ENCODE measurements around the gene KLHL13. TPM values are rescaled to one million over a fixed set of nuclear protein-coding genes. Genes with fewer than 3 reads are reported as not detected.

The KLHL13 gene
- total and polyA plus RNA-seq, 10 of the 15 experiments (the other 5 are each of a cell fraction or from before 2014, with no cell fraction given), result 8.2 to 34.1 (median 13.8) TPM

- POLR2A ChIA-PET, result no interaction called here
- H3K36me3 ChIP-seq (ENCODE audit: control insufficient read depth in 2 of 2, insufficient read depth in 2 of 2, low read length in 1 of 2), result no peaks in the 10 kb centered on the region
- no peak for DNase-seq (ENCODE audit: low read depth, low spot score)
- no peak overlapping the region for H3K4me2 ChIP-seq (ENCODE audit: control insufficient read depth, insufficient read depth)
- no peaks in the 10 kb centered on the region for H3K79me2 ChIP-seq (ENCODE audit: control insufficient read depth, insufficient read depth, low read length)
- no peaks in the 10 kb centered on the region for H3K27me3 ChIP-seq (replicated peaks in 1 of 2; ENCODE audit: control insufficient read depth in 2 of 2, insufficient read depth in 2 of 2, low read length in 1 of 2)
- intact Hi-C loops (cut with micrococcal nuclease; ENCODE audit: unreplicated experiment), result no loop called here
- in situ Hi-C loops (cut with MboI), result loop anchor here (10.0 kb wide), 1 partner anchor 264 kb away; no protein-coding TSS in a partner anchor
- SMC1A ChIA-PET (ENCODE audit: uncharacterized antibody, unreplicated experiment), result no interaction called here
- no peak overlapping the region for H2AFZ ChIP-seq (ENCODE audit: control insufficient read depth, low read depth, low read length)
- H3K4me3 ChIP-seq, result no peak overlapping the region
- FAIRE-seq, result no peak
- RAD21 ChIA-PET (ENCODE audit: unreplicated experiment), result no interaction called here
- no peaks in the 10 kb centered on the region for H3K4me1 ChIP-seq (ENCODE audit: control insufficient read depth, insufficient read depth, low read length)
- no peak for ATAC-seq
- CTCF ChIA-PET, result no interaction called here
- H3K9ac ChIP-seq (ENCODE audit: control insufficient read depth, insufficient read depth, low read length), result no peak overlapping the region
- 0% methylated on average over 3 of the region's 3 CpGs for WGBS (ENCODE audit: insufficient coverage, insufficient replicate concordance, low lambda C conversion rate, missing lambda C conversion rate)
- no TSS peak for BruUV-seq (replicated peaks)
- TF ChIP-seq JUND (IDR thresholded peaks at IDR 0.05; ENCODE audit: low read depth, low read length), result no peak
- TF ChIP-seq ZNF384 (IDR thresholded peaks at IDR 0.05; ENCODE audit: borderline replicate concordance, low read depth, low read length), result no peak
- TF ChIP-seq STAT1 (conservative IDR thresholded peaks at IDR 0.05), result no peak
- H3K27ac ChIP-seq (ENCODE audit: control insufficient read depth, insufficient read depth), result no peak overlapping the region
- H3K9me3 ChIP-seq (replicated peaks; ENCODE audit: control insufficient read depth, insufficient read depth, low read length), result no peaks in the 10 kb centered on the region
- no peaks in the 10 kb centered on the region for H4K20me1 ChIP-seq (ENCODE audit: control insufficient read depth, insufficient read depth)
These were observed 126.2 kb downstream of the KLHL13 start for GRCh38 chrX:117990438-117990837.

- CTCF ChIA-PET, result interaction anchor here (0.6 kb wide), 1 partner anchor 19 kb away, joined by 3 read pairs; no protein-coding TSS in a partner anchor
- H3K9ac ChIP-seq (ENCODE audit: control insufficient read depth, insufficient read depth, low read length), result no peak overlapping the region
- no peak overlapping the region for H3K27ac ChIP-seq (ENCODE audit: control insufficient read depth, insufficient read depth)
- no peaks in the 10 kb centered on the region for H3K9me3 ChIP-seq (replicated peaks; ENCODE audit: control insufficient read depth, insufficient read depth, low read length)
- SMC1A ChIA-PET (ENCODE audit: uncharacterized antibody, unreplicated experiment), result no interaction called here
- ATAC-seq, result no peak
- no peak overlapping the region for H3K4me3 ChIP-seq
- no peak for FAIRE-seq
- DNase-seq (ENCODE audit: low read depth, low spot score), result no peak
- H3K4me2 ChIP-seq (ENCODE audit: control insufficient read depth, insufficient read depth), result no peak overlapping the region
- no peaks in the 10 kb centered on the region for H3K79me2 ChIP-seq (ENCODE audit: control insufficient read depth, insufficient read depth, low read length)
- TF ChIP-seq SMAD5 (IDR thresholded peaks at IDR 0.05; ENCODE audit: low read depth) (no peak), PBX3 (IDR thresholded peaks at IDR 0.05; ENCODE audit: insufficient replicate concordance, low read depth, low read length) (no peak), PKNOX1 (IDR thresholded peaks at IDR 0.05) (no peak), JUND (IDR thresholded peaks at IDR 0.05; ENCODE audit: low read depth, low read length) (no peak), CTCF (IDR thresholded peaks at IDR 0.05 in 2 of 3, conservative IDR thresholded peaks at IDR 0.05 in 1 of 3; ENCODE audit: control insufficient read depth in 2 of 3, extremely low read depth in 1 of 3, insufficient read depth in 1 of 3, low read depth in 3 of 3, low read length in 3 of 3) (no peak), SREBF1 (IDR thresholded peaks at IDR 0.05; ENCODE audit: low read length) (no peak), NRF1 (conservative IDR thresholded peaks at IDR 0.05; ENCODE audit: low read depth, low read length) (no peak), CREM (IDR thresholded peaks at IDR 0.05; ENCODE audit: low read depth) (no peak)
- intact Hi-C loops (cut with micrococcal nuclease; ENCODE audit: unreplicated experiment) (no loop called here), in situ Hi-C loops (cut with MboI) (no loop called here)
- no TSS peak for BruUV-seq (replicated peaks)
- no peaks in the 10 kb centered on the region for H3K36me3 ChIP-seq (ENCODE audit: control insufficient read depth in 2 of 2, insufficient read depth in 2 of 2, low read length in 1 of 2)
- H4K20me1 ChIP-seq (ENCODE audit: control insufficient read depth, insufficient read depth), result no peaks in the 10 kb centered on the region
- H3K27me3 ChIP-seq (replicated peaks in 1 of 2; ENCODE audit: control insufficient read depth in 2 of 2, insufficient read depth in 2 of 2, low read length in 1 of 2), result no peaks in the 10 kb centered on the region
- H3K4me1 ChIP-seq (ENCODE audit: control insufficient read depth, insufficient read depth, low read length), result no peaks in the 10 kb centered on the region
- POLR2A ChIA-PET, result no interaction called here
- no peak overlapping the region for H2AFZ ChIP-seq (ENCODE audit: control insufficient read depth, low read depth, low read length)
- RAD21 ChIA-PET (ENCODE audit: unreplicated experiment), result no interaction called here
These were observed 127.1 kb downstream of the KLHL13 start for GRCh38 chrX:117989512-117989911.

Data from GM12878 (cell line).